MM.1S (cell line): Measurements from ENCODE around the gene SLC35A1.

ENCODE experiments used
- CTCF ChIP-seq: fragments of 300-600 bp; sonication (generic); IDR thresholded peaks from 2 replicates; pipeline ENCODE4 v1.5.1; 2016; ENCODE audit warnings: antibody characterized with exemption, low read length, mixed read lengths
- EZH2 ChIP-seq: fragments of 300-600 bp; sonication (generic); optimal IDR thresholded peaks from 2 replicates; pipeline ENCODE3; 2017; ENCODE audit warnings: low read depth, mild to moderate bottlenecking, antibody characterized with exemption, low read length, mixed read lengths
- EZH2phosphoT487 ChIP-seq: fragments of 300-600 bp; sonication (generic); IDR thresholded peaks from 2 replicates; pipeline ENCODE4 v1.6.1; 2018; ENCODE audit warnings: antibody characterized with exemption, low read length

DNA sequence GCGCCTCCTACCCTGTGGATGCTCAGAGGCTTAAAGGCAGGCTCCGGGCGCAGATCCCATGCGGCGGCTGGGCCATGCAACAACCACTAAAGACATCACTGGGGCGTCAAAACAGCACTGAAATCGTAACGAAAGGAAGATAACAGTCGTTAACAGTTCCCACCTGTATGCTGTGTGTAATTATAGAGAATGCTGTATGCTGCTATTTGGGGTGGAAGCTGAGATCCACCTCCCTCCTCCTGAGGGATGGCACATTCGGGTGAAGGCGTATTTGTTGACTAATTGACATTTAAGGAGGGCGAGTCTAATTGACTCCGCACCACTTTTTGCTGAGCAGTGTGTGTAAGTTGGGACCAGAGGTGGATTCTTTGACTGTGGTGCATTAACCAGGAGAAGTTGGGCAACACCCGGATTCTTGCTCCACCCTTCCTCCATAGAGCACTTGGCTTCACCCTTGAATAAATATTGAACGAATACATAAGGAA, 687 bp downstream of the SLC35A1 start:
- TF ChIP-seq CTCF (no peak), EZH2 (no peak), EZH2phosphoT487 (no peak)
